Liver (tissue), 9 donors: ENCODE measurements around the gene GHRHR. TPM values are rescaled to one million over a fixed set of nuclear protein-coding genes. Genes with fewer than 3 reads are reported as not detected.

ENCODE experiments used
- DNase-seq: peaks from one replicate; pipeline ENCODE4 v3.0.0-alpha.2; 2017; ENCODE audit warnings: low spot score
- H3K27ac ChIP-seq, 2 donors: one replicate each; pipeline ENCODE4 v1.7.0; 2013; ENCODE audit warnings: inconsistent platforms in 2 of 2, low read length in 2 of 2, control low read depth in 1 of 2, low read depth in 1 of 2, mild to moderate bottlenecking in 1 of 2
- H3K27me3 ChIP-seq, 4 donors: one replicate each; pipeline versions ENCODE4 v1.6.1 to v1.7.0; 2013; ENCODE audit warnings: low read length in 3 of 4, inconsistent platforms in 1 of 4, mild to moderate bottlenecking in 1 of 4, moderate library complexity in 1 of 4; ENCODE audit not compliant: control insufficient read depth in 4 of 4, insufficient read depth in 4 of 4
- H3K36me3 ChIP-seq, 4 donors: one replicate each; pipeline versions ENCODE4 v1.6.1 to v1.7.0; 2013; ENCODE audit warnings: low read length in 3 of 4, mild to moderate bottlenecking in 3 of 4, low read depth in 1 of 4, moderate library complexity in 1 of 4; ENCODE audit not compliant: control insufficient read depth in 4 of 4, insufficient read depth in 3 of 4
- H3K4me1 ChIP-seq, 4 donors: one replicate each; pipeline versions ENCODE4 v1.6.1 to v1.7.0; 2013; ENCODE audit warnings: low read length in 3 of 4, mild to moderate bottlenecking in 3 of 4, moderate library complexity in 1 of 4; ENCODE audit not compliant: control insufficient read depth in 4 of 4, insufficient read depth in 4 of 4
- H3K4me3 ChIP-seq, 3 donors: one replicate each; pipeline versions ENCODE4 v1.6.1 to v1.7.0; 2013; ENCODE audit warnings: low read length in 3 of 3, control low read depth in 1 of 3, low read depth in 1 of 3, mild to moderate bottlenecking in 1 of 3
- H3K9ac ChIP-seq, 2 donors: one replicate each; pipeline ENCODE4 v1.7.0; 2013; ENCODE audit warnings: low read length in 2 of 2, mild to moderate bottlenecking in 2 of 2, moderate library complexity in 2 of 2, control low read depth in 1 of 2, low read depth in 1 of 2
- H3K9me3 ChIP-seq, 4 donors: one replicate each; pipeline versions ENCODE4 v1.6.1 to v1.7.0; 2013; ENCODE audit warnings: low read length in 3 of 4; ENCODE audit not compliant: control insufficient read depth in 4 of 4
- EGR1 ChIP-seq, 2 donors: IDR thresholded peaks; 2 replicates each; pipeline ENCODE4 v1.6.1; 2016 to 2018; ENCODE audit warnings: antibody characterized with exemption in 2 of 2, low read depth in 2 of 2
- FOXA1 ChIP-seq: IDR thresholded peaks from 2 replicates; pipeline ENCODE4 v1.6.1; 2016; ENCODE audit warnings: antibody characterized with exemption
- FOXA2 ChIP-seq: IDR thresholded peaks from 2 replicates; pipeline ENCODE4 v1.6.1; 2016; ENCODE audit warnings: antibody characterized with exemption
- GABPA ChIP-seq, 2 donors: IDR thresholded peaks in 1 of 2; conservative IDR thresholded peaks in 1 of 2; 2 replicates each; pipeline ENCODE4 v1.6.1; 2016; ENCODE audit warnings: antibody characterized with exemption in 2 of 2, mild to moderate bottlenecking in 1 of 2, moderate library complexity in 1 of 2
- HNF4A ChIP-seq, 2 donors: conservative IDR thresholded peaks; 2 replicates each; pipeline ENCODE4 v1.6.1; 2016; ENCODE audit warnings: antibody characterized with exemption in 2 of 2, mild to moderate bottlenecking in 2 of 2
- HNF4G ChIP-seq: IDR thresholded peaks from 2 replicates; pipeline ENCODE4 v1.6.1; 2016; ENCODE audit warnings: antibody characterized with exemption
- JUND ChIP-seq, 2 donors: IDR thresholded peaks; 2 replicates each; pipeline ENCODE4 v1.6.1; 2016; ENCODE audit warnings: antibody characterized with exemption in 2 of 2
- RAD21 ChIP-seq, 2 donors: IDR thresholded peaks; 2 replicates each; pipeline ENCODE4 v1.6.1; 2016; ENCODE audit warnings: antibody characterized with exemption in 2 of 2, mild to moderate bottlenecking in 2 of 2
- RXRA ChIP-seq, 2 donors: IDR thresholded peaks; 2 replicates each; pipeline ENCODE4 v1.6.1; 2017 to 2018; ENCODE audit warnings: antibody characterized with exemption in 2 of 2, mild to moderate bottlenecking in 1 of 2
- SP1 ChIP-seq: IDR thresholded peaks from 2 replicates; pipeline ENCODE4 v1.6.1; 2018; ENCODE audit warnings: antibody characterized with exemption, mild to moderate bottlenecking
- TAF1 ChIP-seq: conservative IDR thresholded peaks from 2 replicates; pipeline ENCODE4 v1.6.1; 2016; ENCODE audit warnings: antibody characterized with exemption, mild to moderate bottlenecking
- WGBS: extraction: QIAGEN DNeasy Blood & Tissue Kit; methylation state at CpG from one replicate; pipeline ENCODE4 v1.1.7; 2013; 5-methylcytosine and 5-hydroxymethylcytosine counted together
- polyA plus RNA-seq, 2 donors: library from polyadenylated mRNA; stranded (reverse) in 1 of 2; unstranded in 1 of 2; fragments of 200-250 nt in 1 of 2; fragments of >200 nt in 1 of 2; fragmentation: Nextera tagmentation in 1 of 2; extraction: Ambion mirVana in 1 of 2; gene quantifications; one replicate each; pipeline versions ENCODE4 v1.2.1 to v1.2.3, GENCODE V29; 2013 to 2015
- total RNA-seq, 2 donors: library from RNA; depleted of rRNA; stranded (reverse); fragments of >200 nt; gene quantifications; one replicate each; pipeline ENCODE4 v1.2.3, GENCODE V29; 2014
- TF ChIP-seq, protein P1 (sequence below): IDR thresholded peaks from 2 replicates; pipeline ENCODE4 v1.6.1; 2016; ENCODE audit warnings: antibody characterized with exemption
- TF ChIP-seq, protein P2 (sequence below): IDR thresholded peaks from 2 replicates; pipeline ENCODE4 v1.6.1; 2016; ENCODE audit warnings: antibody characterized with exemption, mild to moderate bottlenecking
- donor health status: healthy.
- donor health status: healthy.
- donor health status: healthy.
- donor health status: healthy.
- donor health status: healthy.

The GHRHR gene
- total and polyA plus RNA-seq, 4 donors = 0.46 to 0.50 TPM; not detected in 2

DNA sequence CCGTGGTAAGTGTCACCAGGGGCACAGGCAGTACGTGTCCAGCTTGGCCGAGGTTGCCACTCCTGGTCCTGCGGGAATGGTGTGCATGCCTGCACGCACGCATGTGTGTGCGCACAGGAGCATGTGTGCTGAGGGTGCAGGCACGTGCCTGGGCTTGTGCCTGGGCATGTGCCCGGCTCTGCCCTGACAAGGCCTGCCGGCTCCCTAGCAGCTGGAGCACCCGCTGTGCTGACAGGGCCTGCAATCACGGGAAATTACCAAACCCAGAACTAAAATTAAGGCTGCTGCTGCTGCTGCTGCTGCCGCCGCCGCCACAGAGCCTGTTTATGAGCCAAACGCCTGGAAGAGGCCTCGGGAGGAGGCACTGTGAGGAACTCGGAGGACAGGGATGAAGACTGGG lies 28.7 kb downstream of the GHRHR start:
- TF ChIP-seq RXRA (IDR thresholded peaks at IDR 0.05) (no peak), FOXA2 (no peak), SP1 (no peak), HNF4A (conservative IDR thresholded peaks at IDR 0.05) (no peak), EGR1 (IDR thresholded peaks at IDR 0.05; ENCODE audit: low read depth in 2 of 2) (no peak), JUND (IDR thresholded peaks at IDR 0.05) (no peak)
- H3K36me3 ChIP-seq = no peaks in the 10 kb centered on the region
- 88% methylated on average over 18 of the region's 18 CpGs for WGBS
- peaks cover 0 to 2% (median under 1%) of the 10 kb centered on the region in 4 donors for H3K4me1 ChIP-seq
- DNase-seq = no peak
- no peaks in the 10 kb centered on the region for H3K27me3 ChIP-seq
- H3K27ac ChIP-seq = no peak overlapping the region
- no peak overlapping the region for H3K9ac ChIP-seq
- H3K4me3 ChIP-seq = no peak overlapping the region
- H3K9me3 ChIP-seq = no peaks in the 10 kb centered on the region

DNA sequence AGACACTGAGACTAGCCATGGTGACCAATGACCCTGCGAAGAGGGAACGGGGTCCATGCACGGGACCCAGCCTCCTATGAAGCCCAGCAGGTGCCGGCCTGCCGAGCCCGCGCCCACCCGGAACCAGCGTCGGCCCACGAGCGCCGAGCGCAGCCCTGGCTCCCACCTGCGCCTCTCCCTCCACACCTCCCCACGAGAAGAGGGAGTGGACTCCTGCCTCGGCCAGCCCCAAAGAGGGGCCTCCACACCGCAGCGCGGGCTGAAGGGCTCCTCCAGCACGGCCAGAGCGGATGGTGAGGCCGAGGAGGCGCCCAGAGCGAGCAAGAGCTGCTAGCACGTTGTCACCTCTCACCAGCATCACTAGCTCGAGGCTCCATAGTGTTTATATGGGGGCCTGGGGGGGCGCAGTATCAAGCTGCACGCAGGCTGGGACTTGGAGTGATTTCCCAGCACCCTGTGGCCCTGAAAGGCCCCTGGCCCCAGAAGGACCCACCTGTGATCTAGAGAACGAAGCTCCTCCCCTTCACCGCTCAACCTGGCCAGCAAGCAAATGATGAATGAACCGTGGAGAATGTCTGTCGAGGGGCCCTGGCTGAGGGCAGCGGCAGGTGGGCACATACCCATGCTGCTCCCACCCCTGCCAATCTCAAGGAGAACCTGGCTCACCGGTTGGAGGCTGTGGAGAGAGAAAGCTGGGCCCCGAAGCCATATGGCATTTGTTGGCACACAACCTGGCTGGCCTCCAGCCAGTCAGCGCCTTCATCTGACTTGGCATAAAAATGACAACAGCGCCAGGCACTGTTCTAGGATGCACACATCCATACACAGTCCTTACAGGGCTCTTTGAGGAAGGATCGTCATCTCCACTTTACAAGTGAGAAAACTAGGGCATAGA lies 30.7 kb downstream of the GHRHR start:
- DNase-seq = no peak
- TF ChIP-seq JUND (IDR thresholded peaks at IDR 0.05) = no peak
- Histone ChIP-seq H3K27me3 (no peaks in the 10 kb centered on the region), H3K36me3 (no peaks in the 10 kb centered on the region), H3K9ac (no peak overlapping the region), H3K9me3 (no peaks in the 10 kb centered on the region), H3K27ac (no peak overlapping the region), H3K4me3 (no peak overlapping the region), H3K4me1 (peaks cover 0 to 2% (median 0%) of the 10 kb centered on the region in 4 donors)
- WGBS = 93% methylated on average over 39 of the region's 39 CpGs

DNA sequence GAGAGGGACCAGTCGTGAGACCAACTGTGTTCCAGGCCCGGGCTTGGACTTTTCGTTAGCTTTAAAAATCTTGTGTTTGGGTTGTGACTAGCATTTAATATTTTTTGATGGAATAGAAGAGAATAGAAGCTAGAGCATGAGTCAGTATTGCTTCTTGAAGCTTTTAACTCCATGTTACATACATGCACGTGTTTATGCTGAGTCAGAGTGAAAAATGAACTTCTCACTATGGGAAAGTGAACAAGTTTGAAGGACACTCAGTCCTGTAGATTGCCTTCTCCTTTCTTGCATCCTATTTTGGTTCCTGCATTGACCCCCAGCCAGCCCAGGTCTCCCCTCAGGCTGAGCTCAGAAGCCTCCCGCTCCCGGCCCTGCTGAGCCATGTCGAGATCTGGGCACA lies 31.8 kb downstream of the GHRHR start:
- WGBS = 85% methylated on average over 7 of the region's 7 CpGs
- TF ChIP-seq, protein P1, sequence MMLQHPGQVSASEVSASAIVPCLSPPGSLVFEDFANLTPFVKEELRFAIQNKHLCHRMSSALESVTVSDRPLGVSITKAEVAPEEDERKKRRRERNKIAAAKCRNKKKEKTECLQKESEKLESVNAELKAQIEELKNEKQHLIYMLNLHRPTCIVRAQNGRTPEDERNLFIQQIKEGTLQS = no peak
- Histone ChIP-seq H3K9ac (no peak overlapping the region), H3K36me3 (no peaks in the 10 kb centered on the region), H3K27ac (no peak overlapping the region), H3K27me3 (no peaks in the 10 kb centered on the region), H3K4me3 (no peak overlapping the region), H3K9me3 (no peaks in the 10 kb centered on the region), H3K4me1 (peaks cover 0 to 2% (median 0%) of the 10 kb centered on the region in 4 donors)
- DNase-seq = no peak

DNA sequence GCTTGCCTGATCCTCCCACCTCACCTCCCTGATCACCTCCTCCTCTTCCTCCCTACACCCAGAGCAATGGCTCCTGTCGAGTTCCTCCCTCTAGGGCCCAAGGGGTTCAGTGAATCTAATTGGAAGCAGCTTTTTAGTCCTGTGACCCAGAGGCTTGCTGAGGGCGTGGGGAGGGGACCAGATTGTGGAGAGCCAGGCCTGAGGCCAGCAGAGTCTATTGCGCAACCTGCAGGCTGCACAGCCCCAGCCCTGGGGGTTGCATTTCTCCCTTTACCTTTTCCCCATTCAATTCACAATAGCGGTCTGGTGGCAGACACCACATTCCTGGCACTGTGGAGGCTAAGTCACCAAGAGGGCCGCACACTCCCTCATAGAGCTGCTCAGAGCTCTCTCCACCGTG lies 32.5 kb downstream of the GHRHR start:
- Histone ChIP-seq H3K36me3 (no peaks in the 10 kb centered on the region), H3K27me3 (no peaks in the 10 kb centered on the region), H3K9ac (no peak overlapping the region), H3K27ac (no peak overlapping the region), H3K9me3 (no peaks in the 10 kb centered on the region), H3K4me1 (no peaks in the 10 kb centered on the region), H3K4me3 (no peak overlapping the region)
- TF ChIP-seq HNF4A (conservative IDR thresholded peaks at IDR 0.05) = no peak
- no peak for DNase-seq
- WGBS = 84% methylated on average over 6 of the region's 6 CpGs

DNA sequence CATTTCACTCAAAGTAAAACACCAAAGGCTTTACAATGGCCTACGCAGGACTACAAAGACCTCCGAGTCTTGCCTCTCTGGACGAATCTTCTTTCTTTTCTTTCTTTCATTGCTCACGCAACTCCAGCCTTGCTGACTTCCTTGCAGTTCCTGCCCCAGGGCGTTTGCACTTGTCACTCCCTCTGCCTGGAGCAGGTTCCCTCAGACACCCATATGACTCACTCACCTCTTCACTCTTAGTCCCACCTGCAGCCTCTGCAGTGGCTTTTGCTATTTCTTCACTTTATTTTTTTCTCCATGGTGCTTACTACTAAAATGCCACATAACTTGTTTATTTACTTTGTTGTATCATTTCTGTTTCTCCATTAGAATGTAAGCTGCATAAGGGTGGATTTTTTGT lies 33.1 kb downstream of the GHRHR start:
- no peak for DNase-seq
- Histone ChIP-seq H3K9ac (no peak overlapping the region), H3K4me1 (no peaks in the 10 kb centered on the region), H3K9me3 (no peaks in the 10 kb centered on the region), H3K27ac (no peak overlapping the region), H3K4me3 (no peak overlapping the region), H3K27me3 (no peaks in the 10 kb centered on the region), H3K36me3 (no peaks in the 10 kb centered on the region)
- no peak for TF ChIP-seq RAD21 (IDR thresholded peaks at IDR 0.05)
- TF ChIP-seq GABPA (IDR thresholded peaks at IDR 0.05 in 1 of 2, conservative IDR thresholded peaks at IDR 0.05 in 1 of 2) = no peak
- no peak for TF ChIP-seq HNF4G
- no peak for TF ChIP-seq EGR1 (IDR thresholded peaks at IDR 0.05; ENCODE audit: low read depth in 2 of 2)
- TF ChIP-seq TAF1 = no peak
- TF ChIP-seq FOXA1 = no peak
- TF ChIP-seq SP1 = no peak
- TF ChIP-seq, protein P2, sequence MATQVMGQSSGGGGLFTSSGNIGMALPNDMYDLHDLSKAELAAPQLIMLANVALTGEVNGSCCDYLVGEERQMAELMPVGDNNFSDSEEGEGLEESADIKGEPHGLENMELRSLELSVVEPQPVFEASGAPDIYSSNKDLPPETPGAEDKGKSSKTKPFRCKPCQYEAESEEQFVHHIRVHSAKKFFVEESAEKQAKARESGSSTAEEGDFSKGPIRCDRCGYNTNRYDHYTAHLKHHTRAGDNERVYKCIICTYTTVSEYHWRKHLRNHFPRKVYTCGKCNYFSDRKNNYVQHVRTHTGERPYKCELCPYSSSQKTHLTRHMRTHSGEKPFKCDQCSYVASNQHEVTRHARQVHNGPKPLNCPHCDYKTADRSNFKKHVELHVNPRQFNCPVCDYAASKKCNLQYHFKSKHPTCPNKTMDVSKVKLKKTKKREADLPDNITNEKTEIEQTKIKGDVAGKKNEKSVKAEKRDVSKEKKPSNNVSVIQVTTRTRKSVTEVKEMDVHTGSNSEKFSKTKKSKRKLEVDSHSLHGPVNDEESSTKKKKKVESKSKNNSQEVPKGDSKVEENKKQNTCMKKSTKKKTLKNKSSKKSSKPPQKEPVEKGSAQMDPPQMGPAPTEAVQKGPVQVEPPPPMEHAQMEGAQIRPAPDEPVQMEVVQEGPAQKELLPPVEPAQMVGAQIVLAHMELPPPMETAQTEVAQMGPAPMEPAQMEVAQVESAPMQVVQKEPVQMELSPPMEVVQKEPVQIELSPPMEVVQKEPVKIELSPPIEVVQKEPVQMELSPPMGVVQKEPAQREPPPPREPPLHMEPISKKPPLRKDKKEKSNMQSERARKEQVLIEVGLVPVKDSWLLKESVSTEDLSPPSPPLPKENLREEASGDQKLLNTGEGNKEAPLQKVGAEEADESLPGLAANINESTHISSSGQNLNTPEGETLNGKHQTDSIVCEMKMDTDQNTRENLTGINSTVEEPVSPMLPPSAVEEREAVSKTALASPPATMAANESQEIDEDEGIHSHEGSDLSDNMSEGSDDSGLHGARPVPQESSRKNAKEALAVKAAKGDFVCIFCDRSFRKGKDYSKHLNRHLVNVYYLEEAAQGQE = no peak
- TF ChIP-seq FOXA2 = no peak
- TF ChIP-seq HNF4A (conservative IDR thresholded peaks at IDR 0.05) = no peak
- TF ChIP-seq JUND (IDR thresholded peaks at IDR 0.05) = no peak
- WGBS = 90% methylated on average over 5 of the region's 5 CpGs
